ENCODE results near the gene NEO1. TPM values are rescaled to one million over a fixed set of nuclear protein-coding genes. Genes with fewer than 3 reads are reported as not detected.

NEO1 gene
- total RNA-seq, 5 donors from 2014 or later (not counting 1 experiment from before 2014, with no cell fraction given) = 5.0 to 16.6 (median 10.2) TPM

DNA sequence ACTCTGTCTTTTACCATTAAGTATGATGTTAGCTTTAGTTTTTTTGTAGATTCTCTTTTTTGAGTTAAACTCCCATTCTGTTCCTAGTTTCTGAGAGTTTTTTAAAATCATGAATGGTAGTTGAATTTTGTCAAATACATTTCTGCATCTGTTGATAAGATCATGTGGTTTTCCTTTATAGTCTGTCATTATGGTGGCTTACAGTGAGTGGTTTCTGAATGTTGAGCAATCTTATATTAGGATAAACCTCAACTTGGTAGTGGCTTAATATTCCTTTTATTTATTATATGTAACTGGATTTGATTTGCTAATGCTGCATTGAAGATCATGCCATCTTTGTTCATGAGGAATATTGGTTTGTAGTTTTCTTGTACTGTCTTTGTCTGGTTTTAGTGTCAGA lies 34.8 kb downstream of the NEO1 start:
- ATAC-seq (replicated peaks in 1 of 4) (no peak), DNase-seq (no peak)
- Mint-ChIP-seq H3K27ac (no peak overlapping the region), H3K4me1 (peaks cover 6 to 8% (median 8%) of the 10 kb centered on the region in 3 donors), H3K4me3 (no peak overlapping the region), H3K27me3 (peaks cover 6 to 8% of the 10 kb centered on the region in 2 donors), H3K36me3 (no peaks in the 10 kb centered on the region), H3K9me3 (no peaks in the 10 kb centered on the region)
- POLR2A ChIA-PET = no interaction called here
- Histone ChIP-seq H3K27ac (ENCODE audit: low read length) (no peak overlapping the region), H3K36me3 (ENCODE audit: control insufficient read depth in 2 of 2, extremely low read depth in 1 of 2, insufficient read depth in 1 of 2, low read length in 1 of 2) (no peaks in the 10 kb centered on the region), H3K4me3 (ENCODE audit: control insufficient read depth in 1 of 2, extremely low read depth in 1 of 2, low read length in 1 of 2) (no peak overlapping the region), H3K9me3 (no peaks in the 10 kb centered on the region), H3K27me3 (replicated peaks in 1 of 2; ENCODE audit: control insufficient read depth in 2 of 2, extremely low read depth in 1 of 2, insufficient read depth in 2 of 2, low read length in 1 of 2) (peaks cover 2 to 10% of the 10 kb centered on the region in 2 experiments), H3K4me1 (ENCODE audit: control insufficient read depth in 1 of 2, extremely low read depth in 1 of 2, insufficient read depth in 2 of 2, low read length in 2 of 2) (no peaks in the 10 kb centered on the region)
- CTCF ChIA-PET = no interaction called here

DNA sequence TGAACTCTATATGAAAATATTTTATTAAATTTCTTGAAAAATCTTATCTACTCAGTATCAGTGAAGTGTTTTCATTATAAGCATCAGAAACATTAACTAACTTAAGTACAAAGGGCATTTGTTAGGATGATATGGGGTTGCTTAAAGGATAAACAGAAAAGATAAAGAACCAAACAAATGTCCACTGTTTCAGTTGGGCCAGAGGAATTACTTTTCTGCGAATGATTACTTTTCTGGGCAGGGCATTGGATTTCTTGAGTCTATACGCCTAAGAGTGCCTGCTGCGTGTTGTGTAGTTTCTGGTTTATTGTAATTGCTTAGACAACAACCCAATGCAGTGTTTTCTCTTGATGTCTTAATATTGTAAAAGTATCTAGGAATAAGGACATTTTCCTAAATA lies 52.8 kb downstream of the NEO1 start:
- ATAC-seq (replicated peaks in 1 of 4) (no peak), DNase-seq (no peak)
- POLR2A ChIA-PET = no interaction called here
- Histone ChIP-seq H3K27me3 (replicated peaks in 1 of 2; ENCODE audit: control insufficient read depth in 2 of 2, extremely low read depth in 1 of 2, insufficient read depth in 2 of 2, low read length in 1 of 2) (peaks cover 0 to 2% of the 10 kb centered on the region in 2 experiments), H3K4me1 (ENCODE audit: control insufficient read depth in 1 of 2, extremely low read depth in 1 of 2, insufficient read depth in 2 of 2, low read length in 2 of 2) (no peaks in the 10 kb centered on the region), H3K27ac (ENCODE audit: low read length) (no peak overlapping the region), H3K4me3 (ENCODE audit: control insufficient read depth in 1 of 2, extremely low read depth in 1 of 2, low read length in 1 of 2) (no peak overlapping the region), H3K36me3 (ENCODE audit: control insufficient read depth in 2 of 2, extremely low read depth in 1 of 2, insufficient read depth in 1 of 2, low read length in 1 of 2) (no peaks in the 10 kb centered on the region), H3K9me3 (no peaks in the 10 kb centered on the region)
- H3K36me3 Mint-ChIP-seq = no peaks in the 10 kb centered on the region
- H3K9me3 Mint-ChIP-seq = no peaks in the 10 kb centered on the region
- H3K27me3 Mint-ChIP-seq = peaks cover 0 to 4% of the 10 kb centered on the region in 2 donors
- H3K27ac Mint-ChIP-seq = no peak overlapping the region
- CTCF ChIA-PET = no interaction called here
- H3K4me1 Mint-ChIP-seq = no peaks in the 10 kb centered on the region
- no peak overlapping the region for H3K4me3 Mint-ChIP-seq
- no CpG with 5 or more reads among the region's 3 CpGs for WGBS (ENCODE audit: insufficient coverage)

DNA sequence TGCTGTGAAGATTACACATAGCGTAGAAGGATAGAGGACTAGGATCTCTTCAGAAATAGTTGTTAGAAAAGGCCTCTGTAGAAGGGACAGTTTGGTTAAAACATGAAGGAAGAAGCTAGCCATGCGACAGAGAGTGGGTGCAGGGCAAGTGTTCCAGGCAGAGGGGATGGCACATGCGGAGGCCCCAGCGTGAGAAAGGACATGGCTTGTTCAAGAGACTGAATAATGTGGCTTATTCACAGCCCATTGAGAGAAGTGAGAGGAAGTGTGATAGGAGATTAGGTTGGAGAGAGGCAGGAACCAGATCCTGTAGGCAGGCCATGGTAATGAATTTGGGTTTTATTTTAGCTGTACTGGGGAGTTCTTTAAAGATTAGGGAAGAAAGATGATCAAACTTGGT lies 56.4 kb downstream of the NEO1 start:
- peaks cover 0 to 3% of the 10 kb centered on the region in 2 experiments for H3K27me3 ChIP-seq (replicated peaks in 1 of 2; ENCODE audit: control insufficient read depth in 2 of 2, extremely low read depth in 1 of 2, insufficient read depth in 2 of 2, low read length in 1 of 2)
- peaks cover 0 to 10% of the 10 kb centered on the region in 2 donors for H3K27me3 Mint-ChIP-seq
- no peak overlapping the region for H3K4me3 ChIP-seq (ENCODE audit: control insufficient read depth in 1 of 2, extremely low read depth in 1 of 2, low read length in 1 of 2)
- no peak overlapping the region for H3K27ac ChIP-seq (ENCODE audit: low read length)
- H3K36me3 Mint-ChIP-seq = no peaks in the 10 kb centered on the region
- WGBS (ENCODE audit: insufficient coverage) = 72% methylated on average over 4 of the region's 4 CpGs
- H3K4me1 Mint-ChIP-seq = peaks cover 0 to 6% (median 4%) of the 10 kb centered on the region in 3 donors
- no peak overlapping the region for H3K27ac Mint-ChIP-seq
- H3K4me3 Mint-ChIP-seq = no peak overlapping the region
- no peak for ATAC-seq (replicated peaks in 1 of 4)
- no peaks in the 10 kb centered on the region for H3K9me3 ChIP-seq
- no peak for DNase-seq
- H3K36me3 ChIP-seq (ENCODE audit: control insufficient read depth in 2 of 2, extremely low read depth in 1 of 2, insufficient read depth in 1 of 2, low read length in 1 of 2) = no peaks in the 10 kb centered on the region
- ChIA-PET CTCF (no interaction called here), POLR2A (no interaction called here)
- no peaks in the 10 kb centered on the region for H3K4me1 ChIP-seq (ENCODE audit: control insufficient read depth in 1 of 2, extremely low read depth in 1 of 2, insufficient read depth in 2 of 2, low read length in 2 of 2)
- no peaks in the 10 kb centered on the region for H3K9me3 Mint-ChIP-seq

DNA sequence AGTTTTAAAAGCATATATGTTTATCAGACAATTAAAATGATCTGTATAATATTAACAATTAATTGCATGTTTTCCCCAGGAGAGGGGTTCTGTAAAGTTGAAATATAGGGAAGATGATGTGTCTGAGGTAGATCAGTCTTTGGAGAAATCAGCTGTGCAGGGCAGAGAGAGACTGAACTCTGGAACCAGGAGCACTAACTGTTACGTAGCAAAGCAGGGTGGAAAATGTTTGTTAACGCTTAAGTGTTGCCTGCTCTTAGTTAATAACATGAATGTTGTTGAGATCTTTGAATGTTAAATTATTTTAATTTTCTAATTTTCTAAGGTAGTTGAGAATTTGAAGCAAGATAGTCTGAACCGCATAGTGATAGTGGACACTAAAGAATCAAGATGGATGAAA lies 57.5 kb downstream of the NEO1 start:
- Mint-ChIP-seq H3K27me3 (peaks cover 0 to 10% of the 10 kb centered on the region in 2 donors), H3K27ac (no peak overlapping the region), H3K36me3 (no peaks in the 10 kb centered on the region), H3K4me1 (peaks cover 0 to 8% (median 6%) of the 10 kb centered on the region in 3 donors), H3K9me3 (no peaks in the 10 kb centered on the region), H3K4me3 (no peak overlapping the region)
- DNase-seq = no peak
- no peak overlapping the region for H3K27ac ChIP-seq (ENCODE audit: low read length)
- no peaks in the 10 kb centered on the region for H3K4me1 ChIP-seq (ENCODE audit: control insufficient read depth in 1 of 2, extremely low read depth in 1 of 2, insufficient read depth in 2 of 2, low read length in 2 of 2)
- no peak for ATAC-seq (replicated peaks in 1 of 4)
- no CpG with 5 or more reads among the region's 3 CpGs for WGBS (ENCODE audit: insufficient coverage)
- POLR2A ChIA-PET = interaction anchor here in 1 of 2 donors (0.6 kb wide), 1 partner anchor 374 kb away, joined by 8 read pairs; no protein-coding TSS in a partner anchor
- CTCF ChIA-PET = no interaction called here
- H3K4me3 ChIP-seq (ENCODE audit: control insufficient read depth in 1 of 2, extremely low read depth in 1 of 2, low read length in 1 of 2) = no peak overlapping the region
- no peaks in the 10 kb centered on the region for H3K36me3 ChIP-seq (ENCODE audit: control insufficient read depth in 2 of 2, extremely low read depth in 1 of 2, insufficient read depth in 1 of 2, low read length in 1 of 2)
- H3K27me3 ChIP-seq (replicated peaks in 1 of 2; ENCODE audit: control insufficient read depth in 2 of 2, extremely low read depth in 1 of 2, insufficient read depth in 2 of 2, low read length in 1 of 2) = peaks cover 0 to 6% of the 10 kb centered on the region in 2 experiments
- no peaks in the 10 kb centered on the region for H3K9me3 ChIP-seq

DNA sequence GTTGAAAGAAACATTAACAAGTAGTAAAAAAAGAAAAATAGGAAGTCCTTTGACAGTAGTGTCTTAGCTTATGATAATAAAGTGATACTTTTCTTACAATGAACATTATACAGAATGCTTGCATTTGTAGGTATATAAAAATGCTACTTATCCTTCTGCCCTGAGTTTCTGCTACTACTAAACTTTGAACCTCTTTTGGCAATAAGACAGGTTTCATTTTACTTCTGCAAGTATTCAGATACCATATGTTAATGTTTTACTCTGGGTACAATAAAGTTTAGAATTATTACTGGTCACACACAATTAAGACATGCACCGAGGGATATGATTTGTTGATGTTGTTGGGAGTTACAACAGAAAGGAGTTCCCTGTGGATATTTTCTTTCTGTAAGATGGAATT lies 57.9 kb downstream of the NEO1 start:
- peaks cover 0 to 10% of the 10 kb centered on the region in 2 donors for H3K27me3 Mint-ChIP-seq
- ChIA-PET POLR2A (no interaction called here), CTCF (no interaction called here)
- no peaks in the 10 kb centered on the region for H3K9me3 ChIP-seq
- H3K27ac ChIP-seq (ENCODE audit: low read length) = no peak overlapping the region
- no peak overlapping the region for H3K4me3 ChIP-seq (ENCODE audit: control insufficient read depth in 1 of 2, extremely low read depth in 1 of 2, low read length in 1 of 2)
- no peak overlapping the region for H3K4me3 Mint-ChIP-seq
- ATAC-seq (replicated peaks in 1 of 4) (no peak), DNase-seq (no peak)
- H3K4me1 ChIP-seq (ENCODE audit: control insufficient read depth in 1 of 2, extremely low read depth in 1 of 2, insufficient read depth in 2 of 2, low read length in 2 of 2) = no peaks in the 10 kb centered on the region
- no peaks in the 10 kb centered on the region for H3K36me3 Mint-ChIP-seq
- H3K9me3 Mint-ChIP-seq = no peaks in the 10 kb centered on the region
- no peak overlapping the region for H3K27ac Mint-ChIP-seq
- peaks cover 0 to 8% (median 6%) of the 10 kb centered on the region in 3 donors for H3K4me1 Mint-ChIP-seq
- no peaks in the 10 kb centered on the region for H3K36me3 ChIP-seq (ENCODE audit: control insufficient read depth in 2 of 2, extremely low read depth in 1 of 2, insufficient read depth in 1 of 2, low read length in 1 of 2)
- WGBS (ENCODE audit: insufficient coverage) = no CpG with 5 or more reads among the region's 1 CpG
- H3K27me3 ChIP-seq (replicated peaks in 1 of 2; ENCODE audit: control insufficient read depth in 2 of 2, extremely low read depth in 1 of 2, insufficient read depth in 2 of 2, low read length in 1 of 2) = peaks cover 0 to 6% of the 10 kb centered on the region in 2 experiments

DNA sequence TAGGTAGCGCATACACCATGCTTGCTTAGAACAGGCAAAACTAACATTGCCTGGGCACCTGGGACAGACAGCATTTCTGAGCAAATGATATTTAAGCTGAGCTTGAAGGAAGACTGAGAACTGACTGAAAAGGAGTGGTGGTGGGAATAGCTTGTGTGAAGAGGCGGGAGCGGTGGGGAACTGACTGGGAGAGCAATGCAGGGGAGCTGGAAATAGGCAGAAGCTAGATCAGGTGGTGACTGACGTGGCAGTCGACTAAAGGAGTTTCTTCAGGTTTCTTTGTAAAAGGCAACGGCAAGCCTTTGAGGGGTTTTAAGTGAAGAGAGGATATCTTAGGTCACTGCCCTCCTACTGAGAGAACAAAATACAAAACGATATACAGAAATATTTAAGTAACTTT lies 61.8 kb downstream of the NEO1 start:
- DNase-seq (no peak), ATAC-seq (replicated peaks in 1 of 4) (no peak)
- Mint-ChIP-seq H3K36me3 (peaks cover 14% of the 10 kb centered on the region), H3K27me3 (peaks cover 0 to 12% of the 10 kb centered on the region in 2 donors), H3K4me1 (peaks cover 0 to 8% (median 6%) of the 10 kb centered on the region in 3 donors), H3K4me3 (no peak overlapping the region), H3K9me3 (no peaks in the 10 kb centered on the region), H3K27ac (no peak overlapping the region)
- peaks cover 0 to 15% of the 10 kb centered on the region in 2 experiments for H3K27me3 ChIP-seq (replicated peaks in 1 of 2; ENCODE audit: control insufficient read depth in 2 of 2, extremely low read depth in 1 of 2, insufficient read depth in 2 of 2, low read length in 1 of 2)
- no peak overlapping the region for H3K27ac ChIP-seq (ENCODE audit: low read length)
- no peaks in the 10 kb centered on the region for H3K9me3 ChIP-seq
- CTCF ChIA-PET = interaction anchor here in 1 of 2 donors (0.6 kb wide), 1 partner anchor 409 kb away, joined by 4 read pairs; no protein-coding TSS in a partner anchor
- H3K4me3 ChIP-seq (ENCODE audit: control insufficient read depth in 1 of 2, extremely low read depth in 1 of 2, low read length in 1 of 2) = no peak overlapping the region
- POLR2A ChIA-PET = no interaction called here
- 98% methylated on average over 5 of the region's 7 CpGs for WGBS (ENCODE audit: insufficient coverage)
- no peaks in the 10 kb centered on the region for H3K36me3 ChIP-seq (ENCODE audit: control insufficient read depth in 2 of 2, extremely low read depth in 1 of 2, insufficient read depth in 1 of 2, low read length in 1 of 2)
- no peaks in the 10 kb centered on the region for H3K4me1 ChIP-seq (ENCODE audit: control insufficient read depth in 1 of 2, extremely low read depth in 1 of 2, insufficient read depth in 2 of 2, low read length in 2 of 2)

DNA sequence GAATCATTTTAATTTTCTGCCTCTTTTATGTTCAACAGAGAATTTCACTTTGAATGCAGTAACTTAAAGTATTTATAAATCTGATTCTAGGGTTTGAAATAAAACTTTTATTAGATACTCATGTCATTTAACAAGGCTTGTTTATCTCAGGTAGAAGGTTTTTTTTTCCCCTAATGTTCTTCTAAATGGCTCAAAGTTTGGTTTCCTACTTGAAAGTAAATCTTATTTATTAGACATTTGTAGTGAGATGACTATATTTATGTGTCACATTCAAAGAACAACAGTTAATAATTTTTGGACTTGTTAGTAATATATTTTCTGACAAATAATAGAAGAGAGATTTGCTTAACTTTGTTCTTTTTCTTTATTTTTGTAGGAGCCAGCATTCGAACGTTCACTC lies 63.9 kb downstream of the NEO1 start:
- Mint-ChIP-seq H3K27ac (no peak overlapping the region), H3K9me3 (no peaks in the 10 kb centered on the region), H3K36me3 (peaks cover 18% of the 10 kb centered on the region), H3K4me3 (no peak overlapping the region), H3K4me1 (peaks cover 0 to 8% (median 6%) of the 10 kb centered on the region in 3 donors), H3K27me3 (peaks cover 0 to 6% of the 10 kb centered on the region in 2 donors)
- Histone ChIP-seq H3K4me3 (ENCODE audit: control insufficient read depth in 1 of 2, extremely low read depth in 1 of 2, low read length in 1 of 2) (no peak overlapping the region), H3K9me3 (no peaks in the 10 kb centered on the region), H3K36me3 (ENCODE audit: control insufficient read depth in 2 of 2, extremely low read depth in 1 of 2, insufficient read depth in 1 of 2, low read length in 1 of 2) (no peaks in the 10 kb centered on the region), H3K27ac (ENCODE audit: low read length) (no peak overlapping the region), H3K27me3 (replicated peaks in 1 of 2; ENCODE audit: control insufficient read depth in 2 of 2, extremely low read depth in 1 of 2, insufficient read depth in 2 of 2, low read length in 1 of 2) (peaks cover 0 to 12% of the 10 kb centered on the region in 2 experiments), H3K4me1 (ENCODE audit: control insufficient read depth in 1 of 2, extremely low read depth in 1 of 2, insufficient read depth in 2 of 2, low read length in 2 of 2) (no peaks in the 10 kb centered on the region)
- ChIA-PET POLR2A (no interaction called here), CTCF (no interaction called here)
- ATAC-seq (replicated peaks in 1 of 4) (no peak), DNase-seq (no peak)
- WGBS (ENCODE audit: insufficient coverage) = no CpG with 5 or more reads among the region's 2 CpGs
